ENCODE measurements around the gene PPP1R12C.
A peak's percentile ranks its signal among the peaks of the same experiment; 100 is the strongest.
"Not testable (repeated sequence)": the region's sequence is repeated elsewhere in the genome, so short reads cannot be mapped to it uniquely, and the experiment has no call there.

Gene PPP1R12C
- 114 to 126 reads per million in 2 donors for total RNA-seq

DNA sequence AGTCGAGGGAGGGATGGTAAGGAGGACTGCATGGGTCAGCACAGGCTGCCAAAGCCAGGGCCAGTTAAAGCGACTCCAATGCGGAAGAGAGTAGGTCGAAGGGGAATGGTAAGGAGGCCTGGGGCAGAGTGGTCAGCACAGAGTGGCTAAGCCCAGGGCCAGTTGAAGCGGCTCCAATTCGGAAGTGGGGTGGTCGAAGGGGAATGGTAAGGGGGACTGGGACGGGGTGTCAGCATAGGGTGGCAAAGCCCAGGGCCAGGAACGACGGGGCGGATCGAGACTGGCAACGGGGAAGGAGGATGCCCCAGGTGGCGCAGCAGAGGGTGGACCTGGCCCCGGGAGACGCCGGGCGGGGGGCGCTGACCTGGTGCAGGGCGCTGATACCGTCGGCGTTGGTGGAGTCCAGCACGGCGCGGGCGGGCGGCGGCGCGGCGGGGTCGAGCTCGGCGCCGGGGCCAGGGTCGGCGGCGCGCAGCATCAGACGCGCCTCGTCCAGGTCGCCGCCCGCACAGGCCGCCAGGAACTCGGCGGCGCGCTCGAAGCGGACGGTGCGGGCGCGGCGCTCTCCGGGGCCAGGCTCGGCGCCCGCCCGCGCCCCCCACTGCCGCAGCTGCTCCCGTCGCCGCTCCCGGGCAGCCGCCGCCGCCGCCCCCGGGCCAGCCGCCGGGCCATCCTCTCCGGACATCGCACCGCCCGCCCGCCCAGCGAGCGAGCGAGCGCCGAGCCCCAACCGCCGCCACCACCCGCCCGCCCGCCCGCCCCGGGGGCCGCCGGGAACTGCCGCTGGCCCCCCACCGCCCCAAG, at the start of gene PPP1R12C:
Gene PPP1R12C (minus strand): TSS at position 779 of the 804 bp plus-strand sequence. CDS start 94 bp downstream, at position 685.
- peak; percentile 15 for DNase-seq

DNA sequence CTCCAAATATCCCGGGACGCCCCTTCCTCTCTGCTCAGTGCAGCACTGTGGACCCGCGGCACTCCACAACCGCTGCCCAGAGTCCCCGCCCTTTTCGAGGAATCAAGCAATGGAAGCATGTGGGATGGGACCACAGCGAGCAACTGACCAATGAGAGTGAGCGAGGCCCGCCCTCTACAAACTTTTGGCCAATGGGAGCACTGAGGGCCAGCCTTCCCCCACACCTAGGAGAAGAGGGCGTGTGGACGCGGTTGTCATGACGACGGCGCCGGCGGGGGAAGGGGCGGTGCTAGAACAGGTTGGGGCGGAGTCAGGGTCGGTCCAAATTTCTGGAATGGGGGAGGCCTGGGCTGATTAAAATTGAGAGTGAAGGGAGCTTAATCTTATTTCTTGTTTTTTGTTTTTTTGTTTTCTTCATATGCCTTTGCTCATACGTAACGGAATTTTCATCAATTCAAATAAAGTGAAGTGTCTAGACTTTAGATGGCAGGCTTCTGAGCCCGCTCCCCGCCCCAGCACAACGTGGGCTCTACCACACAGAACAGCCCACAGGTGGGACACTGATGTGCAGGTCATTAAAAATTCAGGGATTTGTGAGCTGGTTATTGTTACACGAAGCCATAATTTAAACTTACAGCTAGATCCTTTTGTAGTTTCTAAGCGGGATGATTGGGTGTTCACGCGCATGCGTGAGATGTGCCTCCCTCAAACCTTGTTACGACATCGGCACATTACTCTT, 49.3 kb upstream of the PPP1R12C start, which contains the start of gene DNAAF3:
Gene DNAAF3 (minus strand): TSS at position 84 of the 739 bp plus-strand sequence. CDS start 200 bp downstream, outside the sequence.
- DNase-seq = peak; percentile 37

GRCh38 chr19:55165952-55166529, 48.6 kb upstream of the PPP1R12C start:
- DNase-seq = peak; percentile 21

DNA sequence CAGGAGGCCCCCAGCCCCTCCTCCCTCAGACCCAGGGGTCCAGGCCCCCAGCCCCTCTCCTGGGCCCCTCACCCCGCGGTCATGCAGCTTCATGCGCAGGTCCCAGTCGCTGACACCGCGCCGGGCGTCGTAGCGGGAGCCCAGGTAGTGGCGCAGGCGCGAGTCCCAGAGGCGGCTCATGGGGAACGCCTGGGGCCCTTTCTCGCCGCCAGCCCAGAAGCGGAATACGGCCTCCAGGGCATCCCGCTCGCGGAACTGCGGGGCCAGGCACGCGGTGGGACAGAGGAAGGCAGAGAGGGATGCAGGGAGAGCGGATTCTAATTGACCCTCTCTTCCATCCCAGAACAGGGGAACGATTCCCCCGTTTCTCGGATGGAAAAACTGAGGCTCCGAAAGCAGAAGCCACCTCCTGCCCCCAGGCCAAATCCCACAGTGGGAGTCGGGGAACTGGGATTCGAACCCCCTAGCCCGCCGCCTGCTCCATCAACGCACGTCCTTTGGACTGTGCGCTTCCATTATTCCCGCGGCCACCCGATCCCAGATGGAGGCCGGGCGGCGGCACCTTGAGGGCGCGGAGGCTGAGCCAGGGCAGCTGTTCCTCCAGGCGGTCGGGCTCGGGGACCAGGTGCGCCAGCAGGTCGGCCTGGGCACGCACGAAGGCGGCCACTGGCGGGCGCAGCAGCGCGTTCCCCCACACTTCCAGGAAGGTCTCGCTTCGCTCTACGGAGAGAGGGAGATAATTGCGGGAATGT, 44.3 kb upstream of the PPP1R12C start:
- no peak for DNase-seq

DNA sequence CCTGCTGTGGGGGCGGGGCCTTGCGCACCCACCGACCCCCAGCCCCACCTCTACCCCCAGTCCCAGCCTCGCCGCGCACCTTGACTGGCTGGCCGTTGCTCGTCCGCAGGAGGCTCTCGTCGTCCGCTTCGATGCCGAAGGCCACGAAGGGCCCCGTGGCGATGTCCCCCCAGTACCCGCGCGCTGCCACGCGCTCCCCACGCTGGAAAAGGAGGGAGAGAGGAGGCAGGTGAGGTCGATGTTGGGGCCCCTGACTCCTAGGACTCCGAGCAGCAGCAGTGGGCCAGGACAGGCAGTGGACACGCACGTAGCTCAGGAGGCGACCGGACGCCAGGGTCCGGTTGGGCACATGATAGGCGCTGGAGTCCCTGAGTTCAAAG, 43.5 kb upstream of the PPP1R12C start:
- DNase-seq = no peak

DNA sequence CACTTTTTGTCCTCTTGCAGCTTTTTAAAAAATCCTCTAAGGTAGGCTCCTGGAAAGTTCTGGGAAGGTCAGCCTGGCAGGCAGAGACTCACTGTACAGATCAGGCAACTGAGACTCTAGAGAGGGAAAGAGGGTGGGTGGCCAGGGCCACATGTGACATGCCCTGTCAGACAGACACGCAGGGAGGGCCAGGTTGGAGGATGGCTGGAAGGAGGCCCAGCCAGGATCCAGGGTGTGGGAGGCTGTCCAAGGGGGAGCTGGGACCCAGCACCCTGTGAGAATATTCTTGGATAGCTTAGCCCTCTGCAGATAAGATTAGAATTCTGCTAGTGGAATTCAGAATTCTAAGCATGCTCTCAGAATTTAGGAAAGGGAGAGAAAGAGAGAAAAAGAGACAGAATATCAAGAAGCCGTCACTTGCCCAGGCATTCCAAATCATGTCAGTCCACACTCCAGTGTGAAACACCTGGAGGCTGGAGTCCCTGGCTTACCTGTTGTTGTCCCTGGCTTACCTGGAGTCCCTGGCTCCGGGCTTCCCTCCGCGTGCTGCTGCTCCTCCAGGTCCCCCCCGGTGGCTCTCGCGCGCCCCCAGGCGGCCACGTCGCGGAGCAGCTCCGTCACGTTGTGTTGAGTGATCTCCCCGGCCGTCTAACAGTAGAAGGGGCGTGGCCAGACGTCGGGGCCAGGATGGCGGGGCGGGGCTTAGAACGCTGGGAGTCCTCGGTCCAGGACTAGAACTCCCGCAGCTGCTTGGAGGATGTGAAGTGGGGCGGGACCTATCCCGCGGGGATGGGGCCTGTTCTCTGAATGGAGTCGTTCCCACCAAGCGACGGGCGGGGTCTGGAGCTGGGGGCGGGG, 42.9 kb upstream of the PPP1R12C start:
- peak; percentile 80 for DNase-seq

DNA sequence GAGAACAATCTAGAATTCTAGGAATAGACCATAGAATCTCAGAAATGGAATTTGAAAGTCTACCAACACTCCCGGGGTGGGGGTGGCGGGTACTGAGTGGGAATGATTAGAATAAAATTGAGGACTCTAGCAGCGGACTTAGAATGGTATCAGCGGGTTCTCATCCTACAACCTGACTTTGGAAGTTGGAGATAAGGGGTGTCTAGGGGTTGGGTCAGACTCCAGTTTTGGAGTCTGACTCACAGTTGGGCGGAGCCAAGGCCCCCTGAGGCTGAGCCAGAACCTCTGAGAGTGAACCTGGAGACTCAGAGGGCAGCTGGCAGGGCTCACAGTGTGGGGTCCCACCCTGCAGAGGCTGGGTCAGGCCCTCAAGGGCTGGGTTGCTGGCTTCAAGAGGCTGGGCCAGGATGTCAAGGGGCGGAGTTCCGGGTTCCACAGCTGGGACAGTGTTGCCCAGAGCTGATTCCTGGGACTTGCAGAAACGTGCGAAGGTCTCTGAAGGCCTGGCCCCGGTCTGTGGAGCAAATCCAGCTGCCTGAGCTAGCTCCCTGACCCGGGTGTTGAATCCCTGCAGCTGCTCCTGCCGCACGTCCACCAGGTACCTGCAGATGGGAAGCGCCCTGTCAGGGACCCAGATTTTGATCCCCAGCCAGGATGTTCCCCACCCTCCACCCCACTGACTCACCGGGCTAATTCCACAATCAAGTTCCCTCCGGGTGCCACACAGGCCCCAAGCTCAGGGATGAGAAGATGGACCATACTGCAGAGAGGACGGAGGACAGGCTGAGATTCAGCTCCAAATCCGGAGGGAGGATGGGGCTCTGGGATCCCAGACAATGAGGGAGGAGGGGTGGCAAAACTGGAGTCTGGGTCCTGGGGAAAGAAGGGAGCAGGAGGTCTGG, 41.7 kb upstream of the PPP1R12C start:
- DNase-seq = no peak

DNA sequence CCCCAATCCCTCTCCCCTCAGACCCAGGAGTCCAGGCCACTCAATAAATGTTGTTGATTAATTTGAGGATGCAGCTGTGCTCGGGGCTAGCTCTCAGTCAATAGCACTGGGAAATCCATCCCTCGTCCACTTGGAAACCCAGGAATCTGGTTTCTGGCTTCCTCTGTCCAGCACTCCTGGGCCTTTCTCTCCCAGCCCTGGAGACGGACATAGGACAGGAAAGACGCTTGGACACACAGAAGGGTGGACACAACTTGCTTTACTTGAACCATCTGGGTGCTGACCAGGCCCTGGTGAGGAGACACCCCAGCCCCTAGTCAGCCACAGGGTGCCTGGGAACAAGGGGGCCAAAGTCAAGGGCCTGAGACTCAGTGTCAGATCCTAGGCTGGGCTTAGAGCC, 41.0 kb upstream of the PPP1R12C start:
- DNase-seq = no peak

GRCh38 chr19:55157064-55157908, 39.8 kb upstream of the PPP1R12C start, which contains the start of gene TNNI3:
Gene TNNI3 (minus strand): TSS chr19:55157732. CDS start chr19:55157589, 143 bp downstream.
- no peak for DNase-seq

GRCh38 chr19:55156202-55157063, 39.0 kb upstream of the PPP1R12C start:
- DNase-seq = no peak

GRCh38 chr19:55155784-55156183, 38.3 kb upstream of the PPP1R12C start:
- not testable (repeated sequence) for DNase-seq

GRCh38 chr19:55153652-55154264, 36.3 kb upstream of the PPP1R12C start:
- DNase-seq = no peak

GRCh38 chr19:55152017-55152416, 34.6 kb upstream of the PPP1R12C start:
- no peak for DNase-seq

- DNase-seq = no peak
Observed at GRCh38 chr19:55149078-55150003, 31.9 kb upstream of the PPP1R12C start, which contains the start of gene TNNT1. Gene TNNT1 (minus strand): TSS chr19:55149206. CDS start chr19:55147157, 2,049 bp downstream.

- DNase-seq = no peak
Observed at GRCh38 chr19:55147545-55148251, 30.3 kb upstream of the PPP1R12C start.

- DNase-seq = no peak
Observed at GRCh38 chr19:55146705-55147273, 29.4 kb upstream of the PPP1R12C start.
